ENCODE results near the gene TATDN3.
"Not testable (repeated sequence)": the region's sequence is repeated elsewhere in the genome, so short reads cannot be mapped to it uniquely, and the experiment has no call there.

The TATDN3 gene

GRCh38 chr1:212862111-212862690 lies 70.5 kb downstream of the TATDN3 start:
- TF ChIP-seq, protein P1, sequence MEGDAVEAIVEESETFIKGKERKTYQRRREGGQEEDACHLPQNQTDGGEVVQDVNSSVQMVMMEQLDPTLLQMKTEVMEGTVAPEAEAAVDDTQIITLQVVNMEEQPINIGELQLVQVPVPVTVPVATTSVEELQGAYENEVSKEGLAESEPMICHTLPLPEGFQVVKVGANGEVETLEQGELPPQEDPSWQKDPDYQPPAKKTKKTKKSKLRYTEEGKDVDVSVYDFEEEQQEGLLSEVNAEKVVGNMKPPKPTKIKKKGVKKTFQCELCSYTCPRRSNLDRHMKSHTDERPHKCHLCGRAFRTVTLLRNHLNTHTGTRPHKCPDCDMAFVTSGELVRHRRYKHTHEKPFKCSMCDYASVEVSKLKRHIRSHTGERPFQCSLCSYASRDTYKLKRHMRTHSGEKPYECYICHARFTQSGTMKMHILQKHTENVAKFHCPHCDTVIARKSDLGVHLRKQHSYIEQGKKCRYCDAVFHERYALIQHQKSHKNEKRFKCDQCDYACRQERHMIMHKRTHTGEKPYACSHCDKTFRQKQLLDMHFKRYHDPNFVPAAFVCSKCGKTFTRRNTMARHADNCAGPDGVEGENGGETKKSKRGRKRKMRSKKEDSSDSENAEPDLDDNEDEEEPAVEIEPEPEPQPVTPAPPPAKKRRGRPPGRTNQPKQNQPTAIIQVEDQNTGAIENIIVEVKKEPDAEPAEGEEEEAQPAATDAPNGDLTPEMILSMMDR (conservative IDR thresholded peaks at IDR 0.05; ENCODE audit: low read length) = no peak
- no peak for DNase-seq (ENCODE audit: low read depth)
- H3K4me3 ChIP-seq (ENCODE audit: low read length) = no peak overlapping the region

- not testable (repeated sequence) for H3K4me3 ChIP-seq (ENCODE audit: low read length); DNase-seq (ENCODE audit: low read depth)
Measured at GRCh38 chr1:212863345-212863744, 71.7 kb downstream of the TATDN3 start.

DNA sequence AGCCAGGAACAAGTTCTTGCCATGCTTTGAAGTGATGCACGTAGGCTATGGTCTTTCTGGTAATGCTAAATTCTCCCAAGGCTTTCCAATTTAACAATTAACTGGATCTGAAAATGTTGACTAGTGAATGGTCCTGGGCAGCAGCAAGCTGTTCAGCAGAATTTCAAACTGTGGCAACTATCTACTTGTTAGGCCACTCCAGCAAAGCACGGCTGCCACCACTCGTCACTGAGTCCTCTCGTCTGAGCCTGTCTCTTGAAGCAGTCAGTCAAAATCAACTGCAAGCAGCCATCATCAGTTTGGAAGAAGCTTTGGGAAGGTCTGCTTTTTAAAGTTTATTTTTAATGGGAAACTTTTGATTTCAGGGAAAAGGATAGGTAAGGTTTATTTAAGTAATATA lies 72.5 kb downstream of the TATDN3 start:
- TF ChIP-seq, protein P1 (conservative IDR thresholded peaks at IDR 0.05; ENCODE audit: low read length) = no peak
- H3K4me3 ChIP-seq (ENCODE audit: low read length) = no peak overlapping the region

More for the DNA sequence above, 72.5 kb downstream of the TATDN3 start:
- no peak for DNase-seq (ENCODE audit: low read depth)

Data from AG10803 (cell line).